Hepatocyte (in vitro differentiated cells): ENCODE data around the gene GRID2.

Source experiments
- CTCF ChIP-seq: fragments of 200-600 bp; sonication (generic); IDR thresholded peaks from 2 replicates; pipeline ENCODE4 v1.5.1; 2016; ENCODE audit warnings: antibody characterized with exemption, mild to moderate bottlenecking; ENCODE audit not compliant: poor library complexity
- EZH2 ChIP-seq: fragments of 200-600 bp; sonication (generic); IDR thresholded peaks from 2 replicates; pipeline ENCODE4 v1.6.1; 2016; ENCODE audit warnings: antibody characterized with exemption, mild to moderate bottlenecking, borderline replicate concordance
- EZH2phosphoT487 ChIP-seq: fragments of 200-600 bp; sonication (generic); IDR thresholded peaks from one replicate; pipeline ENCODE4 v1.6.1; 2018; ENCODE audit warnings: antibody characterized with exemption, mild to moderate bottlenecking, low read depth, moderate library complexity; ENCODE audit not compliant: unreplicated experiment, severe bottlenecking

- TF ChIP-seq CTCF (no peak), EZH2 (no peak), EZH2phosphoT487 (no peak)
These were observed 1080.5 kb downstream of the GRID2 start for GRCh38 chr4:93384241-93384640.
